Measurements from ENCODE around the gene SLC25A12. TPM values are rescaled to one million over a fixed set of nuclear protein-coding genes. Genes with fewer than 3 reads are reported as not detected.

SLC25A12 gene
- total and polyA plus RNA-seq, 9 of the 15 experiments (the other 6 are each of a cell fraction or from before 2014, with no cell fraction given) = 13.5 to 36.5 (median 21.7) TPM

- TF ChIP-seq MGA (IDR thresholded peaks at IDR 0.05) (peak; percentile 5; the same call in 1 of the 2 replicates), ZNF583 (CRISPR knock-in tag; IDR thresholded peaks at IDR 0.05) (no peak), SRSF9 (IDR thresholded peaks at IDR 0.05; ENCODE audit: borderline replicate concordance, low read depth, low read length) (no peak), HMGXB4 (CRISPR knock-in tag; IDR thresholded peaks at IDR 0.05) (no peak), ELF2 (CRISPR knock-in tag; IDR thresholded peaks at IDR 0.05) (no peak), EWSR1 (IDR thresholded peaks at IDR 0.05; ENCODE audit: borderline replicate concordance, low read depth, partially characterized antibody) (no peak), PATZ1 (CRISPR knock-in tag; IDR thresholded peaks at IDR 0.05; ENCODE audit: borderline replicate concordance) (no peak), GMEB1 (CRISPR knock-in tag; IDR thresholded peaks at IDR 0.05) (no peak), STAT5A (IDR thresholded peaks at IDR 0.05; ENCODE audit: borderline replicate concordance, low read length) (no peak), SLC30A9 (CRISPR knock-in tag; IDR thresholded peaks at IDR 0.05) (no peak), STAT5B (CRISPR knock-in tag; IDR thresholded peaks at IDR 0.05) (no peak)
Measured at GRCh38 chr2:171894612-171894947, 536 bp upstream of the SLC25A12 start (continued).

Measured in K562 (cell line).